ENCODE results near the gene MYCN.
"Not testable (repeated sequence)": the region's sequence is repeated elsewhere in the genome, so short reads cannot be mapped to it uniquely, and the experiment has no call there.

The MYCN gene

GRCh38 chr2:15942711-15943345 is 2.5 kb downstream of the MYCN start:
- in situ Hi-C loops (cut with MboI; ENCODE audit: low sequenced_read_pairs), result no loop called here

DNA sequence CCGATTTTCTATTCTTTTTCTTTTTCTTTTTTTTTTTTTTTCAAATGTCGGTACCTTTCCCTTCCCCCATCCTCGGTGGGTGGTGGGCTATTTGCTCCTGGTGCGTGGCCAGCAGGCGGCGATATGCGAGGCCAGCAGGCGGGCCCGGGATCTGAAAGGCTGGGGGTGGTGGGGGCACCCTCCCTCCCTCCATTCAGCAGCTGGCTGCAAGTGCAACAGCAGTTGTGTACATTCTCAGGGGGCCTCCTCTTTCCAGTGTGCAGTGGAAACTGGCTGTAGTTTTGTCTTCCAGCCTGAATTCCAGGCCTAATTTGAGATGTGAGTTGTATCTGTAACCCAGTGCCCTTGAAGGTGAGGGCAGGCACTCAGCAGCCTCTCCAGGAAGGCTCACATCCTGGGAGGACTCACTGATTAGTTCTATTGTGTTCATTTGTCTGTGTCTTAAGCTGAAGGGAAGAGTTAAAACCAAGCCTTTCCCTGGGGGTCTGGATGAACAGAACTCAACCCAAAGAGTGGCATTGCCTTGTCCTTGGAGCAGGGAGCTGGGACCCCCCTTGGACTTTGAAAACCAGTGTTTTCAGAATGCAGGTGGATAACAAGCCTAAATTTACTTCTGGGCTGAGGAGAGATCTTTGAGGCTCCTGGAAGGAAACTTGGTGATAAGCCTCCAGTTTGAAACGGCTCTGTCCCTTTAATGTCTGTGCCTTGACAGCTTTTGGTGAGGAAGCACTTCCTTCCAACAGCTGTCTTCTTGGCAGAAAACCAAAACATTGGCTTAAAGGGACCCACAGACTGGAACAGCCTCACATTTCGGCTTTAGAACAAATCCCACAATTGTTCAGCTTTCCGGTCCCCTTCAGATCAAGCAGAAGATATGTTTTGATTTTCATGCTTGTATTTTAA is 3.3 kb downstream of the MYCN start:
- in situ Hi-C loops (cut with MboI; ENCODE audit: low sequenced_read_pairs), result no loop called here

DNA sequence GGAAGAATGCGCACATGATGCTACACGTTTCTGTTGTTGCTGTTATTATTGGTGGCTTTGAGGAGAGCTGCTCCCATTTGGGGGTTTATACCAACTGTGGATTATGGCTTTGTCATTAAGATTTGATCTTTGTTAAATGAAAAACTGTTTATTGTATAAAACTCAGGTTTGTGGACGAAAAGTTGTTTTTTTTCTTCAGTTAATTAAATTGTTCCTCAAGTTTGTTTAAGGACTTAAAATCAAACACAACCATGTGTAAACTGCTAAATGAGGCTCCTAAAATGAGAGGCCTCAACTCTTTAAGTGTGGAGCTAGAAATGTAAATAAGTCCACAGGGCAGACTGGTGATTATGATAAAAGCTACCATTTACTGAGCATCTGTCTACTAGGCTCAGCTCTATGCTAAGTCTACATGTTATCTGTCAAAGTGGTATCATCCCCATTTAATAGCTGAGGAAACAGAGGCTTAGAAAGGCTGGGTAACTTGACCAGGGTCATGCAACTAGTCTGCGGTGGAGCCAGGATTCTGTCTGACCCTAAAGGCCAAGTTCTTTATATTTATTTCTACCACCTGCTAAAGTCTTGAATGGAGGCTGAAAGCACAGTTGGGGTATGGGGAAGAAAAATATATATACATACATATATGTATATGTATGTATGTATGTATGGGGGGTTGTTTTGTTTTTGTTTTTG is 4.1 kb downstream of the MYCN start:
- in situ Hi-C loops (cut with MboI; ENCODE audit: low sequenced_read_pairs), result no loop called here

DNA sequence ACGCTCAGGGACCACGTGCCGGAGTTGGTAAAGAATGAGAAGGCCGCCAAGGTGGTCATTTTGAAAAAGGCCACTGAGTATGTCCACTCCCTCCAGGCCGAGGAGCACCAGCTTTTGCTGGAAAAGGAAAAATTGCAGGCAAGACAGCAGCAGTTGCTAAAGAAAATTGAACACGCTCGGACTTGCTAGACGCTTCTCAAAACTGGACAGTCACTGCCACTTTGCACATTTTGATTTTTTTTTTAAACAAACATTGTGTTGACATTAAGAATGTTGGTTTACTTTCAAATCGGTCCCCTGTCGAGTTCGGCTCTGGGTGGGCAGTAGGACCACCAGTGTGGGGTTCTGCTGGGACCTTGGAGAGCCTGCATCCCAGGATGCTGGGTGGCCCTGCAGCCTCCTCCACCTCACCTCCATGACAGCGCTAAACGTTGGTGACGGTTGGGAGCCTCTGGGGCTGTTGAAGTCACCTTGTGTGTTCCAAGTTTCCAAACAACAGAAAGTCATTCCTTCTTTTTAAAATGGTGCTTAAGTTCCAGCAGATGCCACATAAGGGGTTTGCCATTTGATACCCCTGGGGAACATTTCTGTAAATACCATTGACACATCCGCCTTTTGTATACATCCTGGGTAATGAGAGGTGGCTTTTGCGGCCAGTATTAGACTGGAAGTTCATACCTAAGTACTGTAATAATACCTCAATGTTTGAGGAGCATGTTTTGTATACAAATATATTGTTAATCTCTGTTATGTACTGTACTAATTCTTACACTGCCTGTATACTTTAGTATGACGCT is 5.8 kb downstream of the MYCN start:
- in situ Hi-C loops (cut with MboI; ENCODE audit: low sequenced_read_pairs), result no loop called here

DNA sequence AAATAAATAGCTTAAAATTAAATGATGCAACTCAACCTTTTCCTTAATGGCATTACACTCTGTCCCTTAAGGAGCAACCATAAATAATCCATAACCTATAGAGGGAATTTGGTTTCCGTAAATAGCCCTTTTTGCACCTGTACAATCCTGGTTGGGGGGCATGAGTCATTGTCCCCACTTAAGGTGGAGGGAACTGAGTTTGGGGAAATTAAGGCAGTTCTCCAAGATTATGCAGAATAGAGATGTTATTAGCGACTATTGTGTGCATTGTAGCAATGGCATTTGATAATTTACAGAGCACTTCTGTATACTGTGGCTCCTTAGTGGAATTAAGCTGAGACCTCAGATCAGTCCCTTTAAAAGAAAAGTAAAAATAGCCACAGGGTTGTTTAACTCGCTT is 6.6 kb downstream of the MYCN start:
- in situ Hi-C loops (cut with MboI; ENCODE audit: low sequenced_read_pairs), result no loop called here

GRCh38 chr2:15947431-15947830 is 7.1 kb downstream of the MYCN start:
- in situ Hi-C loops (cut with MboI; ENCODE audit: low sequenced_read_pairs), result no loop called here

DNA sequence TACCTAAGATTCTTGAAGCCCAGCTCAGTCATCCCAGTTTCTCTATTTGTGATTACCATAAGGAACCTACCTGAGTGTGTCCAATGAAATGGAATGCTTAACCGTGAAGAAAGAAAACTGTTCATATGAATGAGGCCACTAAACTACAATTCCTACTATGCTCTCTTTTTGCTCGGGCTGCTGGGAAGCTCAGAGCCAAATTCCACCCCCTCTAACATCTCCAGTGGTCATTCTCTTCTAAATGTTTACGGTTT is 8.3 kb downstream of the MYCN start:
- in situ Hi-C loops (cut with MboI; ENCODE audit: low sequenced_read_pairs), result no loop called here

DNA sequence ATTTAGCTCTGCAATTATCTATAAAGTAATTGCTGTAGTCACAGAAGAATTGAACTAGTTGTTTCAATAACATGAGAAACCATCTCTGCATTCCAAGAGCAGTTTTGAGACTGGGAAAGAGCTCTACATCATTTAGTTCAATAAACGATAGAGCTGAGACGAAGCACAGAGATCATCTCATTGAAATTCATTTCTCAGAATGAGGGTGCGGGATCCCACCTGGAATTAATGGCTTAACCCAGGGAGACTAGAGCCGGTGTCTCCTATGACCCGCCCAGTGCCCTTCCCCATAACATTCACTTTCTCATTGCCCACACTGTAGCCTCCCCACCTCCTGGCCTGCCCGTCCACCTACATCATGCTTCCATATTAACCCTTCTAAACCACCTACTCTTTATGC is 8.8 kb downstream of the MYCN start:
- in situ Hi-C loops (cut with MboI; ENCODE audit: low sequenced_read_pairs), result no loop called here

- in situ Hi-C loops (cut with MboI; ENCODE audit: low sequenced_read_pairs), result no loop called here
Observed at GRCh38 chr2:15949551-15949950, 9.2 kb downstream of the MYCN start.

GRCh38 chr2:15950088-15950952 is 10.0 kb downstream of the MYCN start:
- in situ Hi-C loops (cut with MboI; ENCODE audit: low sequenced_read_pairs), result no loop called here

- in situ Hi-C loops (cut with MboI; ENCODE audit: low sequenced_read_pairs), result not testable (repeated sequence)
Observed at GRCh38 chr2:15951936-15952335, 11.6 kb downstream of the MYCN start.

DNA sequence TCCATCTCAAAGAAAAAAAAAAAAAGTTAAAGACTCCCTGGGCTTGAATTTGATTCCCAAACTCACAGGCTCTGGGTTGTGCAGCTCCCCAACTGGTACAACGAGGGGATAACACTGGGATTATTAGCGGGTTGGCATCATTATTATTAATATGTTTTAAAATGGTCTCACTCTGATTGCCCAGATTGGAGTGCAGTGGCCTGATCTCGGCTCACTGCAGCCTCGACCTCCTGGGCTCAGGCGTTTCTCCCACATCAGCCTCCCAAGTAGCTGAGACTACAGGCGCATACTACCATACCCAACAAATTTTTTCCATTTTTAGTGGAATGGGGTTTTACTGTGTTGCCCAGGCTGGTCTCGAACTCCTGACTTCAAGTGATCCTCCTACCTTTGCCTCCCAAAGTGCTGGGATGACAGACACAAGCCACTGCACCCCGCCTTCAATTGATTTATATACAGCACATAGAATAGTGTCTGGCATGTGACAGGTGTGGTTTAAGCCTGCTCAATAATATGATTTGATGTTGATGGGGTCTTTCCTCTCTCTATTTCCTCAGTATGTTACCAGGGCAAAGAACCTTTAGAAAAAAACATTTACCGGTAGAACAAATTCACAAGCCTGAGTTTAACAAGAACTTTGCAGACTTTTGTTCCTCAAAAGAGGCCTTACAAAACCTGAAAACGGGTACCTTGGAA is 12.2 kb downstream of the MYCN start:
- in situ Hi-C loops (cut with MboI; ENCODE audit: low sequenced_read_pairs), result no loop called here

GRCh38 chr2:15953147-15953630 is 12.8 kb downstream of the MYCN start:
- in situ Hi-C loops (cut with MboI; ENCODE audit: low sequenced_read_pairs), result no loop called here

DNA sequence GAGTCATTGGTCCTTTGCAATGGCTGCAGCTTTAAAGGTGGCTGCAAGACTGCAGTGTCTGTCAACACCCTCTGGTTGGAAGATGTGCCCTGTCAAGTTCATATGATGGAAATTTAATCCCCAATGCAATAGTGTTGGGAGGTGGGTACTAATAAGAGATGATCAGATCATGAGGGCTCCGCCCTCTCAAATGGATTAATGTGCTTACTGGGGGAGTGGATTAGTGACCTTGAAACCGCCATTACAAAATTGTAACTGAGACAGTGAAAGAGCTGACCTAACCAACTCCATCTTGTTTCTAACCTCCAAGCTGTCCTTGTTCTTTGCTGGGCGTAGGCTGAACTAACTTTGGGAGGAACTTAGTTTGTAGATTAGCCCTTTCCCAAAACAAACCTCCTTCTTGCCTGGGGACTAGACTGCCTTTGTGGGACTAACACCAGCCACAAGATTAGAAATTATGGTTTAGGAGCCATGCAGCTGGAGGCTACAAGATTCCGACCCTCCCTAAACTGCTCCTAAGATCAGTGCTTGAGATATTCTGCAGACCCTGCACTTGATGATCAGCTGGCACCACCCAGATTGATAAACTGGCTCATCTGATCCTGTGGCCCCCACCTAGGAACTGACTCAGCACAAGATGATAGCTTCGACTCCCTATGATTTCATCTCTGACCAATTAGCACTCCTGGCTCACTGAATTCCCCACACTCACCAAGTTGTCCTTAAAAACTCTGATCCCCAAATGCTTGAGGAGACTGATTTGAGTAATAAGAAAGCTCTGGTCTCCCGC is 13.7 kb downstream of the MYCN start:
- in situ Hi-C loops (cut with MboI; ENCODE audit: low sequenced_read_pairs), result no loop called here

DNA sequence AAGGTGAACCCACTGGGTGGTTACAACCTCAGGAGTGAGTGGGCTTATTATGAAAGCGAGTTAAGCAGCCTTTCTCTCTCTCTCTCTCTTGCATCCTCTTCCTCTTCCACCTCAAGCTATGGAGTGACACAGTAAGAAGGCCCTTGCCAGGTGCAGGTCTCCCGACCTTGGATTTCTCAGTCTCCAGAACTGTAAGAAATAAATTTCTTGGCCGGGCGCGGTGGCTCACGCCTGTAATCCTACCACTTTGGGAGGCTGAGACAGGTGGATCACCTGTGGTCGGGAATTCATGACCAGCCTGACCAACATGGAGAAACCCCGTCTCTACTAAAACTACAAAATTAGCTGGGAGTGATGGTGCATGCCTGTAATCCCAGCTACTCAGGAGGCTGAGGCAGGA is 14.4 kb downstream of the MYCN start:
- in situ Hi-C loops (cut with MboI; ENCODE audit: low sequenced_read_pairs), result no loop called here

DNA sequence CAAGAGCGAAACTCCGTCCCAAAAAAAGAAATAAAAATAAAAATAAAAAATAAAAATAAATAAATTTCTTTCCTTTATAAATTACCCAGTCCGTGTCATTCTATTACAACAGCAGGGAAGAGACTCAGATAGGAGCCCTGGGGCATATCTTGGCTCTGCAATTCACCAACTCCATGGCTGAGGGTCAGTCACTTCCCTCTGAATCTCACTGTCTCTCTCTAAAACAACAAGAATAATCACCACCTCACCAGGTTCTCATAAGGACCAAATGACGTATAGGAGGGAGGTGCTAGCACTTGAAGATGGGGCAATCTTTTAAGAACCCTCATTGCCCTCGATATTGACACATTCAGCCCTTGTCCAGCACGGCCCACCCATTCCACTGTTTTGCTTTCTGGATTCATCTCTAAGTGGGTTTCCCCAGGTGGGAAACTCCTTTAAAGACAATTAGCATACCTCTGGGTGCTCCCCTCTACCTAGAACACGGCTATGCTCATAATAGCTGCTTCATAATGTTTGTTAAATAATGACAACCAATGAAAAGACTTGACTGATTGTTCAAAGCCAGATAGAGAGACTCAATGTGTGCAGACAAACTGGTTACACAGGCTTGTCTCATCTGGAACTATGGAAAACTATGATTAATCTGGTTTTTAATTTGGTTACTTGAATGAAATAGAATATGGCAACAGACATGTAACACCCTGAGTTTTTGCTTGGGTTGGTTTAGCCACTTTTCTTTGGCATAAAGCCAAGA is 15.1 kb downstream of the MYCN start:
- in situ Hi-C loops (cut with MboI; ENCODE audit: low sequenced_read_pairs), result no loop called here

- in situ Hi-C loops (cut with MboI; ENCODE audit: low sequenced_read_pairs), result no loop called here
Observed at GRCh38 chr2:15956230-15956629, 15.9 kb downstream of the MYCN start.
